Measurements from ENCODE around the gene LAIR2.

LAIR2 gene

GRCh38 chr19:54534156-54534555 lies 31.5 kb downstream of the LAIR2 start:
- DNase-seq (ENCODE audit: low read depth) = no peak

GRCh38 chr19:54535601-54536000 lies 33.0 kb downstream of the LAIR2 start:
- no peak for DNase-seq (ENCODE audit: low read depth)

- DNase-seq (ENCODE audit: low read depth) = no peak
Measured at GRCh38 chr19:54536956-54537355, 34.3 kb downstream of the LAIR2 start.

- no peak for DNase-seq (ENCODE audit: low read depth)
Measured at GRCh38 chr19:54541712-54542111, 39.1 kb downstream of the LAIR2 start.

GRCh38 chr19:54548806-54549205 lies 46.2 kb downstream of the LAIR2 start:
- no peak for DNase-seq (ENCODE audit: low read depth)

GRCh38 chr19:54549224-54549623 lies 46.6 kb downstream of the LAIR2 start:
- DNase-seq (ENCODE audit: low read depth) = no peak

- no peak for DNase-seq (ENCODE audit: low read depth)
Measured at GRCh38 chr19:54551293-54551692, 48.7 kb downstream of the LAIR2 start.

- DNase-seq (ENCODE audit: low read depth) = peak; percentile 8
Measured at GRCh38 chr19:54551950-54552912, 49.6 kb downstream of the LAIR2 start.

- DNase-seq (ENCODE audit: low read depth) = no peak
Measured at GRCh38 chr19:54552913-54553310, 50.3 kb downstream of the LAIR2 start.

GRCh38 chr19:54554006-54554405 lies 51.4 kb downstream of the LAIR2 start:
- DNase-seq (ENCODE audit: low read depth) = no peak

- DNase-seq (ENCODE audit: low read depth) = no peak
Measured at GRCh38 chr19:54554896-54555295, 52.3 kb downstream of the LAIR2 start.

GRCh38 chr19:54556194-54556593 lies 53.6 kb downstream of the LAIR2 start:
- DNase-seq (ENCODE audit: low read depth) = no peak

GRCh38 chr19:54558339-54558738 lies 55.7 kb downstream of the LAIR2 start:
- no peak for DNase-seq (ENCODE audit: low read depth)
